GM23248 (cell line): Measurements from ENCODE around the gene RPAP3. TPM values are rescaled to one million over a fixed set of nuclear protein-coding genes. Genes with fewer than 3 reads are reported as not detected.

Experiments used
- DNase-seq: peaks from one replicate; pipeline ENCODE4 v3.0.0-alpha.2; 2015
- H2AFZ ChIP-seq: fragments of 200-600 bp; sonication (generic); 2 replicates; pipeline ENCODE4 v1.6.1; 2016; ENCODE audit warnings: antibody characterized with exemption
- H3F3A ChIP-seq: fragments of 200-600 bp; sonication (generic); 2 replicates; pipeline ENCODE4 v1.6.1; 2016; ENCODE audit warnings: mild to moderate bottlenecking, antibody characterized with exemption, mixed run types; ENCODE audit not compliant: insufficient read depth
- H3K27ac ChIP-seq: fragments of 200-600 bp; sonication (generic); 2 replicates; pipeline ENCODE4 v1.5.1; 2016; ENCODE audit warnings: mild to moderate bottlenecking
- H3K27me3 ChIP-seq: fragments of 200-600 bp; sonication (generic); replicated peaks from 2 replicates; pipeline ENCODE4 v1.6.1; 2016; ENCODE audit warnings: mild to moderate bottlenecking; ENCODE audit not compliant: insufficient read depth
- H3K36me3 ChIP-seq: fragments of 200-600 bp; sonication (generic); 2 replicates; pipeline ENCODE4 v1.6.1; 2016; ENCODE audit warnings: low read depth, mild to moderate bottlenecking
- H3K4me1 ChIP-seq: fragments of 200-600 bp; sonication (generic); 2 replicates; pipeline ENCODE4 v1.6.1; 2016; ENCODE audit warnings: mild to moderate bottlenecking; ENCODE audit not compliant: insufficient read depth
- H3K4me2 ChIP-seq: fragments of 200-600 bp; sonication (generic); one replicate; pipeline ENCODE4 v1.6.1; 2016; ENCODE audit warnings: mild to moderate bottlenecking; ENCODE audit not compliant: unreplicated experiment
- H3K4me3 ChIP-seq: fragments of 200-600 bp; sonication (generic); 2 replicates; pipeline ENCODE4 v1.5.1; 2016; ENCODE audit warnings: mild to moderate bottlenecking
- H3K79me2 ChIP-seq: fragments of 200-600 bp; sonication (generic); 2 replicates; pipeline ENCODE4 v1.6.1; 2016; ENCODE audit warnings: mild to moderate bottlenecking; ENCODE audit not compliant: insufficient read depth
- H3K9ac ChIP-seq: fragments of 200-600 bp; sonication (generic); 2 replicates; pipeline ENCODE4 v1.6.1; 2016; ENCODE audit warnings: mild to moderate bottlenecking
- H3K9me2 ChIP-seq: fragments of 200-600 bp; sonication (generic); 2 replicates; pipeline ENCODE4 v1.6.1; 2016; ENCODE audit warnings: mixed run types, mild to moderate bottlenecking, moderate library complexity; ENCODE audit not compliant: insufficient read depth
- H3K9me3 ChIP-seq: fragments of 200-600 bp; sonication (generic); one replicate; pipeline ENCODE4 v1.6.1; 2017; ENCODE audit warnings: low read depth
- H4K20me1 ChIP-seq: fragments of 200-600 bp; sonication (generic); 2 replicates; pipeline ENCODE4 v1.6.0; 2016; ENCODE audit not compliant: insufficient read depth
- EZH2 ChIP-seq: fragments of 200-600 bp; sonication (generic); IDR thresholded peaks from 2 replicates; pipeline ENCODE4 v1.6.1; 2018; ENCODE audit warnings: antibody characterized with exemption, mild to moderate bottlenecking; ENCODE audit not compliant: insufficient read depth, poor library complexity, severe bottlenecking
- EZH2phosphoT487 ChIP-seq: fragments of 200-600 bp; sonication (generic); IDR thresholded peaks from 2 replicates; pipeline ENCODE4 v1.6.1; 2018; ENCODE audit warnings: antibody characterized with exemption, moderate library complexity, mild to moderate bottlenecking, low read depth; ENCODE audit not compliant: insufficient read depth
- WGBS, 2 experiments: methylation state at CpG; one replicate each; pipeline ENCODE4 v1.1.6; 2015 to 2017; ENCODE audit warnings: low lambda C conversion rate in 2 of 2, low coverage in 1 of 2; ENCODE audit errors: missing lambda C conversion rate in 2 of 2; 5-methylcytosine and 5-hydroxymethylcytosine counted together
- in situ Hi-C: fragments of 300-500 bp; cut with MboI; formaldehyde crosslinking; loops from 2 replicates; pipeline ENCODE4 v1.15.0; 2020
- polyA plus RNA-seq: library from polyadenylated mRNA; unstranded; fragments of >200 nt; fragmentation: Nextera tagmentation; extraction: Ambion mirVana; gene quantifications from 2 replicates; pipeline ENCODE4 v1.2.1, GENCODE V29; 2016
- total RNA-seq: library from RNA; depleted of rRNA; stranded (reverse); fragments of >200 nt; shearing (Covaris generic); gene quantifications from 2 replicates; pipeline ENCODE4 v1.2.3, GENCODE V29; 2014

The RPAP3 gene
- total and polyA plus RNA-seq, 2 experiments from 2014 or later, result 16.2 to 27.8 TPM

DNA sequence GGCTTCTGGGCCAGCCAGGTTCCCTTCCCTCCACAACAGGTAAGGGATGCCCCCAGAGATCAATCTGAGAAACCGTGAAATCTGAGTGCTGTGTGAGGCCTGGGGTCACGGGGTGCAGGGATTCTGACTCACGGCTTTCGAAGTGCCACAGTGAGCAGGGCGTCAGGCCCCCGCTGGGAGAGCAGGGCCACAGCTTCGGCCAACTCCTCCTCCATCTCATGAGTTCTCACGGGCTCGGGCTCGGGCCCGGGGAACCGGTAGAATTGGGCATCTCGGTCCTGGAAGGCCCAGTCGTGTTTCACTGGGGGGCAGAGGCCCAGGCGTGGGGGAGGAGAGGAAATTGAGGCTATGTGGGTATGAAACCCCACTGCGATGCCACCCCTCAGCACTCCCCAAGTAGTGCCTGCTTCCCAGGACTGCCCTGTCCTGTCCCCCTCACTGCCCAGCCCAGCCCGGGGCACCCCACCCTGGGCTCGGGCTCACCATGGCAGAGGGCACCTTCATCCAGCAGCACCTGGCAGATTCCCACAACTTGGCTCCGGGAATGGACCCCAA, 45.2 kb upstream of the RPAP3 start:
- in situ Hi-C loops, result no loop called here
- no peak overlapping the region for H2AFZ ChIP-seq
- H3K9me2 ChIP-seq, result no peaks in the 10 kb centered on the region
- DNase-seq, result no peak
- 92 to 93% methylated on average over 18 to 19 of the region's 19 CpGs for WGBS, 2 experiments
- no peaks in the 10 kb centered on the region for H3K27me3 ChIP-seq
- no peaks in the 10 kb centered on the region for H4K20me1 ChIP-seq
- no peaks in the 10 kb centered on the region for H3K36me3 ChIP-seq
- no peak overlapping the region for H3K27ac ChIP-seq
- H3F3A ChIP-seq, result peaks cover 23% of the 10 kb centered on the region
- H3K4me1 ChIP-seq, result peaks cover 27% of the 10 kb centered on the region
- H3K9ac ChIP-seq, result no peak overlapping the region
- no peaks in the 10 kb centered on the region for H3K79me2 ChIP-seq
- no peak overlapping the region for H3K4me2 ChIP-seq
- H3K9me3 ChIP-seq, result no peaks in the 10 kb centered on the region
- H3K4me3 ChIP-seq, result no peak overlapping the region
- TF ChIP-seq EZH2phosphoT487, result no peak

DNA sequence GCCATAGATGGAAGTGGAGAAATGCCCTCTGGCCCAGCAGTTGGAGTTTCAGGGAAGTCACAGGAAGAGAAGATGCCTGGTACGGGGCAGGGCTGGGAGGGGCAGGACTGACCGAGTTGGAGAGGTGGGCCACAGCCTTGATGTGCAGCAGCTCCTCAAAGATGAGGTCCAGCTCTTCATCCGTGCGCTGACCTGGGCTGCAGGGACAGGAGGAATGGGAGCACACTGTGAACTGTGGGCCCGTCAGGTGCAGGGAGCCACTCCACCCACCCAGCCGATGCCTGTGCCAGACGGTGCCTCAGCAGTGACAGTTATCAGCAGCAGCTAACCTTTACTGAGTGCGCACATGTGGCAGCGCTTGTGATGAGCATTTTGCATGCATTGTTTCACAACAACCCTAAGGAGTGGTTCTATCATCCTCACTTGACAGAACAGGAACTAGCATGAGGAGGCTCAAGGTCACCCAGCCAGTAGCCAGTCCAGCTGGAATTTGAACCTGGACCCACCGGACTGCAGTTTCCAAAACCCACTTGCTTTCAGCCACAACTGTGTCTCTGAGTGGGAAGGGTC, 44.5 kb upstream of the RPAP3 start:
- H4K20me1 ChIP-seq, result no peaks in the 10 kb centered on the region
- in situ Hi-C loops, result no loop called here
- 97% methylated on average over 10 of the region's 10 CpGs for WGBS, 2 experiments
- no peak overlapping the region for H3K4me3 ChIP-seq
- H3K4me2 ChIP-seq, result no peak overlapping the region
- H3F3A ChIP-seq, result peaks cover 23% of the 10 kb centered on the region
- H3K9me2 ChIP-seq, result no peaks in the 10 kb centered on the region
- H2AFZ ChIP-seq, result no peak overlapping the region
- H3K4me1 ChIP-seq, result peaks cover 27% of the 10 kb centered on the region
- H3K36me3 ChIP-seq, result no peaks in the 10 kb centered on the region
- no peak for DNase-seq
- H3K9me3 ChIP-seq, result no peaks in the 10 kb centered on the region
- TF ChIP-seq EZH2, result no peak
- no peak for TF ChIP-seq EZH2phosphoT487
- no peaks in the 10 kb centered on the region for H3K79me2 ChIP-seq
- H3K9ac ChIP-seq, result no peak overlapping the region
- no peaks in the 10 kb centered on the region for H3K27me3 ChIP-seq
- no peak overlapping the region for H3K27ac ChIP-seq

DNA sequence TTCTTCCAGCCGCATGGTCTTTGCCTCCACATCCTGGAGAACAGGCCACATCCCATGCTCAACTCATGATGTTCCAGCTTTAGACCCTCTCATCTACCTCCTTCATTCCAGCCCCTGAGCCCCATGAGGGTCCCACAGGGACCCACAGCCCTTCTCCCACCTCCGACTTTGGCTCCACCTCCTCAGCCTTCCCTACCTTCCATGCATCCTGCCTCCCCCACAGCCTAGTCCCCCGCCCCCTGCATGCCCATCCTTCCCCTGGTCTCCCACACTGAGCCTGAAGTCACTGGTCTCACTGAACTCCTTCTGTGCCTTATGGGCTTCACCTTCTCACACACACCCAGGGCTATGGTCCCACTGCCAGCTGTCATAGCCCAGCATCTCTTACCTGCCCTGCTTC, 43.1 kb upstream of the RPAP3 start:
- no peaks in the 10 kb centered on the region for H3K9me3 ChIP-seq
- WGBS, 2 experiments, result 99 to 100% methylated on average over 2 to 3 of the region's 3 CpGs
- in situ Hi-C loops, result no loop called here
- no peak overlapping the region for H3K4me3 ChIP-seq
- H3K4me2 ChIP-seq, result no peak overlapping the region
- no peaks in the 10 kb centered on the region for H3K9me2 ChIP-seq
- H3K27ac ChIP-seq, result no peak overlapping the region
- no peak overlapping the region for H3K9ac ChIP-seq
- peaks cover 22% of the 10 kb centered on the region for H3K4me1 ChIP-seq
- no peaks in the 10 kb centered on the region for H3K36me3 ChIP-seq
- no peaks in the 10 kb centered on the region for H3K79me2 ChIP-seq
- no peak overlapping the region for H2AFZ ChIP-seq
- H4K20me1 ChIP-seq, result no peaks in the 10 kb centered on the region
- no peaks in the 10 kb centered on the region for H3K27me3 ChIP-seq
- H3F3A ChIP-seq, result peaks cover 21% of the 10 kb centered on the region
- no peak for TF ChIP-seq EZH2phosphoT487
- TF ChIP-seq EZH2, result no peak
- no peak for DNase-seq

DNA sequence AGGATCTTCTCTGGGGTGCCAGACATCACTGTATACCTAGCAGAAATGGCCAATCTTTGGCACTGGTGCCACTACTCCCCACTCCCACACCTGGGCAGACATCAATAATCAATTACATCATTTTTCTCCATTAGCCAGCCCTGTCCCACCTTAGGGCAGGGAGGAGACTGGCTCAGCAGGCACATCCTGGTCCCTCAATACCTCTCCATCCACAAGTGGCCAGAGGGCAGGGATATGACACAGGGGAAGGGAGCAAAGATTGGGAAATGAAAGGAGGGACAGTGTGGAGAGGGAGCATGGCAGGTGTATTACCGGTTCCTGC, 42.6 kb upstream of the RPAP3 start:
- H3K4me2 ChIP-seq, result no peak overlapping the region
- H2AFZ ChIP-seq, result no peak overlapping the region
- H3K36me3 ChIP-seq, result no peaks in the 10 kb centered on the region
- WGBS, 2 experiments, result 92 to 100% methylated on average over 1 of the region's 1 CpG
- TF ChIP-seq EZH2 (no peak), EZH2phosphoT487 (no peak)
- peaks cover 18% of the 10 kb centered on the region for H3K4me1 ChIP-seq
- DNase-seq, result no peak
- H3K79me2 ChIP-seq, result no peaks in the 10 kb centered on the region
- peaks cover 17% of the 10 kb centered on the region for H3F3A ChIP-seq
- no peaks in the 10 kb centered on the region for H4K20me1 ChIP-seq
- no peak overlapping the region for H3K4me3 ChIP-seq
- no peak overlapping the region for H3K9ac ChIP-seq
- no peaks in the 10 kb centered on the region for H3K27me3 ChIP-seq
- H3K9me2 ChIP-seq, result no peaks in the 10 kb centered on the region
- no peaks in the 10 kb centered on the region for H3K9me3 ChIP-seq
- no peak overlapping the region for H3K27ac ChIP-seq
- in situ Hi-C loops, result no loop called here
